NB4 (cell line): Measurements from ENCODE around the gene STXBP2.
A peak's percentile ranks its signal among the peaks of the same experiment; 100 is the strongest.

Experiments used
- DNase-seq: peaks from one replicate; pipeline ENCODE4 v3.0.0; 2010; ENCODE audit warnings: low read depth
- H3K4me3 ChIP-seq: one replicate; pipeline ENCODE4 v1.5.1; 2011; ENCODE audit warnings: mild to moderate bottlenecking, low read depth, low read length, moderate library complexity
- CTCF ChIP-seq: IDR thresholded peaks from one replicate; pipeline ENCODE4 v1.5.1; 2012; ENCODE audit warnings: low read depth, low read length
- MAX ChIP-seq: IDR thresholded peaks from 2 replicates; pipeline ENCODE4 v1.6.1; 2011; ENCODE audit warnings: low read depth, low read length
- MYC ChIP-seq: IDR thresholded peaks from 2 replicates; pipeline ENCODE4 v1.6.1; 2011; ENCODE audit warnings: low read depth, low read length
- POLR2A ChIP-seq: IDR thresholded peaks from 2 replicates; pipeline ENCODE4 v1.6.1; 2011; ENCODE audit warnings: mild to moderate bottlenecking; ENCODE audit not compliant: insufficient read length; ENCODE audit errors: extremely low read depth

The STXBP2 gene

GRCh38 chr19:7682175-7682855, 45.4 kb downstream of the STXBP2 start:
- DNase-seq, result no peak
- TF ChIP-seq MYC, result no peak
- TF ChIP-seq CTCF, result peak; percentile 2
- peak overlapping the region; percentile 74 for H3K4me3 ChIP-seq

- no peak for TF ChIP-seq CTCF
- TF ChIP-seq POLR2A, result no peak
- no peak for TF ChIP-seq MAX
- no peak for TF ChIP-seq MYC
- H3K4me3 ChIP-seq, result no peak overlapping the region
- DNase-seq, result no peak
Observed at GRCh38 chr19:7685546-7686445, 48.9 kb downstream of the STXBP2 start.

- TF ChIP-seq POLR2A (no peak), MAX (no peak), MYC (no peak), CTCF (no peak)
- H3K4me3 ChIP-seq, result no peak overlapping the region
- DNase-seq, result no peak
Observed at GRCh38 chr19:7687177-7687576, 50.3 kb downstream of the STXBP2 start.

- no peak overlapping the region for H3K4me3 ChIP-seq
- no peak for DNase-seq
- TF ChIP-seq POLR2A (no peak), MAX (no peak), MYC (no peak), CTCF (no peak)
Observed at GRCh38 chr19:7689165-7689564, 52.3 kb downstream of the STXBP2 start.

- no peak for DNase-seq
- no peak for TF ChIP-seq MYC
- no peak for TF ChIP-seq CTCF
- TF ChIP-seq POLR2A, result no peak
- no peak for TF ChIP-seq MAX
- H3K4me3 ChIP-seq, result no peak overlapping the region
Observed at GRCh38 chr19:7690779-7691258, 53.9 kb downstream of the STXBP2 start.
